ENCODE measurements around the gene SERPINB8.

Gene SERPINB8

GRCh38 chr18:63965716-63966330, 4.1 kb upstream of the SERPINB8 start:
- DNase-seq (ENCODE audit: low spot score): no peak

DNA sequence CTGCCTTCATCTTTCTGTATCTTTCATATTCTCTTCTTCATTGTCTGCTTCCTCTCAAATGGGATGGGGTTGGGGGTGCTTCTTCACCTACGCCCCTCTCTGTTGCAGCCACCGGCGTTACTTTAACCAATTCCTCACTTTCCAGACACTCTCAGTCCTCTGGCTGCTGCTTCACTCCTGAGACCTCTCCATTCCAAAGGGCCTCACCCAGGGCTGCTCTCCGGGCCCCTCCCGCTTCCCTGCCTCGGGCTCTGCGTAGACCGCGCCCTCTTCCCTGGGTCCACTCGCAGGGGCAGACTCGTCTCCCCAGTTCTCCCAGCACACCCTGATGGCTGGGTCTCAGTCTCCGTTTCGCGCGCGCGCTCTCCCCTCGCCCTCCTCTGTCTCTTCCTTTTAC, 926 bp downstream of the SERPINB8 start:
- DNase-seq (ENCODE audit: low spot score): peak; percentile 59

DNA sequence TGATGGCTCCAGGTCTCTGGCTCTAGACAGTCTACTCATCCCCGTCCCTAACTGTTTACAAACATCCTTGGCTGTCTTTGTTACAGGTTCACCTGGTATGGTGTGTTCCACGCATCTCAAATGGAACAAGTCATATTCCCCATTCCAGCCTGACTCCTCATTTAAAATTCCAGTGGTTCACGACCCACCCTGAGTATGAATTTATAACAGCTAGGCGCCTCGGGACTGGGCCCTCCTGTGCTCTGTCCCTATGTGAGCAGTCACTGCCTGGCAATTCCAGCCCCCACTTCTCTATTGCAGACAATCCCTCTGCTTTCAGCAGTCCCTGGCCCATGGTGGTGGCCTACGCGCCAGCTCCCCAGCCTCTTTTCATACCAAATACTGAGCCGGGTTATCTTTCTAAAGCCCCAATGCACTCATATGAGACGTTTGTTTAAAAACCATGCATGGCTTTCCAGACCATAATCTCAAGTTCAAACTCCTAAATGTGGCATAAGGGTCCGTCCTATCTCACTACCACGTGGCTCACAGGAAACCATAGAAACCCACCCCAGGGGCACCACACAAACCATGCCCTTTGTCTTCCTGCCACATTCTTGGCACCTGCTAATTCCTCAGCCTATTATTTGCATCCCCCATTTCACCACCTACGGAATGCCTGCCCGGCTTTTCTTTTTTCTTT, 1.6 kb downstream of the SERPINB8 start:
- DNase-seq (ENCODE audit: low spot score): peak; percentile 27

- DNase-seq (ENCODE audit: low spot score): no peak
These were observed 2.1 kb downstream of the SERPINB8 start for GRCh38 chr18:63972002-63972376.

- DNase-seq (ENCODE audit: low spot score): peak; percentile 32
These were observed 5.1 kb downstream of the SERPINB8 start for GRCh38 chr18:63974991-63975390.

DNA sequence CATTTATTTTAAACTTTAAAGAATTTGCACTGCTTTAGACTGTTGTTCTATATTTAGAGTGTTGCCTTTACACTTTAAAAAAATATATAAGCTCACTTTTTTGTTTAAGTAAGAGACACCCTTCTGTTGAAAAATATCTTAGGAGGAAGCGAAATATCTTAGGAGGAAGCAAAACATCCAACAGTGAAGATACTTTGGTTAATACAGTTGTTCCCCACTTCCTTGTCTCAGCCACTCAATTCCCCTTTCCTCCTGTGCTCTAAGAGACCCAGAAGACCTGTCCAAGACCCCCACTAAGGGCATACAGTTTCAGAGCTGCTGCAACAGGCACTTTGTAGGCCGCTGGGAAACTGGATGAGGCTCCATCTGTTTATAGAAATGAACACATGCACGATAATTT, 5.7 kb downstream of the SERPINB8 start:
- DNase-seq (ENCODE audit: low spot score): no peak

DNA sequence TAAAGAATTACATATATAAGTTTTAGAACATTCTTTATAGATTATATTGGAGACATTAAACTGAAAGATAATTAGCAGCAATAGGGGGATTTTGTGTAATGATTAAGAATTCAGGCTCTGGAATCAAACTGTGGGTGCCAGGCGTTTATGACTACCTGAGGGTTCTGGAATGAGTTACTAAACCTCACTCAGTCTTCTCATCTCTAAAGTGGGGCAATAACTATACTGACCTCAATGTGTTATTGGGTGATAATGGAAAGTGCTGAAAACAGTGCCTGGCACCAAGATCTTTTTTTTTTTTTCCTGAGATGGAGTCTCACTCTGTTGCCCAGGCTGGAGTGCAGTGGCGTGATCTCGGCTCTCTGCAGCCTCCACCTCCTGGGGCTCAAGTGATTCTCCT, 7.2 kb downstream of the SERPINB8 start:
- DNase-seq (ENCODE audit: low spot score): no peak

DNA sequence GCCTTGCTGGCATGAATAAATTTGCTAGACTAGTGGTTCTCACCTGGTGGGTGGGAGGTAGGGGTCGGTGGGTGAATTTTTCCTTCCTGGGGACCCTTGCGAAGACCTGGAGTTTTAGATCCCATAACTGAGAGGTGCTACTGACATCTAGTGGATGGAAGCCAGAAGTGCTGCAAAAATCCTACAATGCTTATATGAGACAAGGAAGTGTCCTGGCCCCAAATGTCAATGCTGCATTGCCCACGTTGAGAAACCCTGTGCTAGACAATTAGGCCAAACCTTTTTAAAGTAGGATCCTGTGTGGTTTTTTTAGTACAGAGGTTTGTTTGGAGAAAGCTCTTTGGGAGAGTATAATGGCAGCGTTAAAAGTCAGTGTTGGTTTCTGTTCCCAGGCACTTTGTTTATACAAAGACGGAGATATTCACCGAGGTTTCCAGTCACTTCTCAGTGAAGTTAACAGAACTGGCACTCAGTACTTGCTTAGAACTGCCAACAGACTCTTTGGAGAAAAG, 9.6 kb downstream of the SERPINB8 start:
- peak; percentile 71 for DNase-seq (ENCODE audit: low spot score)

DNA sequence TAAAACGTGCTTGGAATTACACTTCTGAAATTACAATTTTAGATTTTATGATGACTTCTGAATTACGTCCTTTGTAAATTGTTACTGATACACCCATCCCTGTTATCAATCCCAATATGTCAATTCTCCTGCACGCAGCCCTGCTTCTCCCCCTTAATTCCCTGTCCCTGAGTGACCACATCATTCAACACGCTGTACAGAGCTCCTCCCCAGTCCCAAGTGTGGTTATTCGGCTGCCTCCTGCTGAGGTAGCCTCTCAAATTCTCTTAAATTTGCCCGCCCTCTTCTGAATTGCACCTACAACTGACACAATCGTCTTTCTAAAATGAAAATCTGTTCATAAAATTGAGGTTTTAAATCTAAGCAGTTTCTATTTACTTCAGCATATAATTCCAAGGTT, 10.1 kb downstream of the SERPINB8 start:
- no peak for DNase-seq (ENCODE audit: low spot score)

DNA sequence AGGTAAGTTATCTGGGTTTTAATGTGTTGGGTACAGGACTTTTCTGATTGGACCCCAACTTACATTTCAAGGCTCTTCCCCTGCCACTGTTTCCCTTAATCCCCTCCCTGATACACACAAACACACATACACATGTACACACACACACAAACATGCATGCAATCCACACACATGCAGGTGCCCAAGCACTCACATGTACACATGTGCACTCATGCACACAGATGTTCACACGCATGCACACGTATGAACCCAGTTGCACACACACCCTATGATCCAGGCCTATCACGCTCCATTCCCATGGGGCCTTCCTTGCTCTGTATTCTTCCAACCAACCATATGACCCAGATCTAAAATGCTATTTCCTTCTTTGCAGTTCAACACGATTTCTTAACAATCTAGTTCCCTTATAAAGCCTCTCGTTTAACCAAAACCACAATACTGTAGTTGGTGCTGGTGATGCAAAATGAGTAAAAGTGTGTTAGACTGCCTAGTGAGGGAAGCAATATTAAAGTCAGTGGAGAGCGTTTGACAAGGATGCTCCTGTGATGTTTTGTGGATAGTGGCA, 11.1 kb downstream of the SERPINB8 start:
- DNase-seq (ENCODE audit: low spot score): no peak

- DNase-seq (ENCODE audit: low spot score): peak; percentile 8
These were observed 11.8 kb downstream of the SERPINB8 start for GRCh38 chr18:63981719-63982118.

- DNase-seq (ENCODE audit: low spot score): no peak
These were observed 12.5 kb downstream of the SERPINB8 start for GRCh38 chr18:63982361-63982760.

- no peak for DNase-seq (ENCODE audit: low spot score)
These were observed 17.0 kb downstream of the SERPINB8 start for GRCh38 chr18:63986885-63987284.

- no peak for DNase-seq (ENCODE audit: low spot score)
These were observed 17.9 kb downstream of the SERPINB8 start for GRCh38 chr18:63987743-63988142.

DNA sequence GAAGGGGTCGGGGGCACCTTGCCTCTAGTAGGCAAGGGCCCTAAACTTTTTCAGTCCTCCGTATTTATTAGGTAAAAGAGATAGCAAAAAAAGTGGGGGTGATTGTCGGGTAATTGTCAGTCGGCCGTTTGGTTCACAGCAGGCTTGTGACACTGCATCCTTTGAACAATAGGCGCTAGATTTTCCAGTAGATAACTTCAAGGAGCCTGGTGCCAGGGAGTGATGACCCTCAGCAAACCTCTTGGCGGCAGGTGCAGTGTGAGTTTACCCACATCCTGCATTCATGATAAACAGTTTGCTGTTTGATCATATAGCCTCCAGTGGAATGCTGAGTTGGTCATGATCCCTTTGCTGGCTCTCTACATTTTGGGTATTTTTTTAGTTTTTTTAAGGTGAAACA, 22.9 kb downstream of the SERPINB8 start:
- DNase-seq (ENCODE audit: low spot score): no peak

DNA sequence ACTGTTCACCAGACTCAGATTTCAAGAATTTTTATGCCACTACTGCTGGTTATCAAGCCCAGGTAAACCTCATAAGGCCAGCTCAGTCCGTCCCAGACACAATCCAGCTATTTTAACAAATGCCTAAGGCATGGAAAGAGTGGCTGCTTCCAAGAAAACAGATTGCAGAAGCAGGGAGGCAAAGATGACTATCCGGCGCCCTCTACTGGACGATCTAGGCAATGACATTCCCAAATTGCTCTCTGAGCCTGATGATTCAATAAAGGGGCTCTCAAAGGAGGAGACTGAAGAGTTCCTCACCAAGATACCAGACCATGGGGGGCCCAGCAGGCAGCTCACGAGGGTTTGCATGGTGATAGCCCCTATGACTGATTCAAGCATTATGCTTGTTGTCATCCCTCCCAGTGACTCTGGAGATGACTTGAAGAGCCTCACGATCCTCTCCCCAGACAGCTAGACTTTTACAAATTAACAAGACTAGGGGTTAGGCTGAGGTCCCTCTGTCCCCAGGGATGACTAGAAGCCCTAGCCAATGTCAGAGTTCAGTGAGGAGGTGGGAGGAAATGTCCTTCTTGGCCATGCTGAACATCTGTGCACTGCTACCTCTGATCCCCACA, 25.0 kb downstream of the SERPINB8 start:
- peak; percentile 33 for DNase-seq (ENCODE audit: low spot score)

DNA sequence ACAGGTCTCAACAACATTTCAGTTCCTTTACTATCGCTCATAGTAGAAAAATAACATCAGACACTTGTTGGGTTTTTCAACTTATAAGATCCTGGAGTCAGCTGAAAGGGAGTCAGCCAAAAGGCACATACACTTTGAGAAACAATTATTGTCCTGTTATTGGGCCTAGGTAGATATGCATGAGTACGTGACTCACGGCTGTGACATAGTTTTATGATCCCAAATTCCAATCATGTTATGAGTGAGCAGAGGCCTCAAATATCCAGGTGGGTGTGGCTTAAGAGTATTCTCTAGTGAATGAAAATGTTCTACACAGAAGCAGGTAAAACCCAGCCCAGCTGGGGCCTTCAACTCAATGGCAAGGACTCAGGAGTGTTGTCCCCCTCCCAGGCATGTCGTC, 27.2 kb downstream of the SERPINB8 start:
- peak; percentile 6 for DNase-seq (ENCODE audit: low spot score)

DNA sequence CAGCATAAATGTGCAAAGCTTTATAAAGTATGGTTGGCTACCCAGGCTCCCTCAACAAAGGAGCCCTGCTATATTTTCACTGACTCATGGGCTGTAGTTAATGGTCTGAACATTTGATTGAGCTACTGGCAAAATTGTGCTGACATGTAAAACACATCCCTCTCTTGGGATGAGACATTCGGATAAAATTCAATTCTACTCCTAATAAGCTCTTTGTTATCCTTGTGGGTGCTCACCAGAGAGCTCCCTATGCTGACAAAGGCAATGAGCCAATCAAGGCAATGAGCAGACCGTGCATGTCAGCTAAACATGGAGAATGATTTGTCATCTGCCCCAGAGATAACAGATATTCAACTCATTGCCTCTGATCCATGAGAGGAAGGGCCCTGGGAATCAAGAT, 27.7 kb downstream of the SERPINB8 start:
- DNase-seq (ENCODE audit: low spot score): peak; percentile 67

- no peak for DNase-seq (ENCODE audit: low spot score)
These were observed 30.0 kb downstream of the SERPINB8 start for GRCh38 chr18:63999871-64000270.

DNA sequence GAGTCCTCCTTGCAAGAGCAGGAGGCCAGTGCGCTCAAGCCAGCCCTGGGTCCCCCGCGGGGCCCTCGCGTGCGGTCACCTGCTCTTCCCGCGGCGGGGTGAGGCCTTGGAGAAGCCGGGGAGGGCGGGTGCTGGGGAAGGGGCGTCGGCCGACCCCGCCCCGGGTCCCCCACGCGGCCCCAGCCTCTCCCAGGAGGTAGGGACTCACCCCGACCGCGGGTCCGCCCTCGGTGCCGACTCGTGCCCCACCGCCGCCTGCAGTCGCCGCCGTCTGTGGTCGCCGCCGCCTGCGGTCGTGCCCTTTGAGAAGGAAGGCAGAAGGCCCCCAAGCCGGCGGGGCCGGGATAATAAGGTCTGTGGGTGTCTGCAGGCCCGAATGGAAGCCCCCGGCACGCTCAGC, 32.7 kb downstream of the SERPINB8 start:
- no peak for DNase-seq (ENCODE audit: low spot score)

DNA sequence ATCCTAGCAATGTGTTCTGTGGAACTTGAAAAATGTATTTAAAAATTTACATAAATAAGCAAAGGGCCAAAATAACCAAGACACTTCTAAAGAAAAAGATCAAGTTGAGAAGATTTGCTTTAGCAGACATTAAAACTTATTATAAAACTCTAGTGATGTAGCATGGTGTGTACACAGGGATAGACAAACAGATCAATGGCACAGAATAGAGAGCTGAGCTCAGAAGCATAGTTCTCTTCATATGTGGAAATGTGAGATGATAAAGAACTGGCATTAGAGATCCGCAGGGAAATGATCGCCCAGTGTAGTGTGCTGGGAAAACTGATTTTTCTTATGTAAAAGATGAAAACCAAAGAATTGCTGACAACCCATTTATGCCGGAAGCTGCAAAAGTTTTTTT, 39.4 kb downstream of the SERPINB8 start:
- DNase-seq (ENCODE audit: low spot score): no peak

DNA sequence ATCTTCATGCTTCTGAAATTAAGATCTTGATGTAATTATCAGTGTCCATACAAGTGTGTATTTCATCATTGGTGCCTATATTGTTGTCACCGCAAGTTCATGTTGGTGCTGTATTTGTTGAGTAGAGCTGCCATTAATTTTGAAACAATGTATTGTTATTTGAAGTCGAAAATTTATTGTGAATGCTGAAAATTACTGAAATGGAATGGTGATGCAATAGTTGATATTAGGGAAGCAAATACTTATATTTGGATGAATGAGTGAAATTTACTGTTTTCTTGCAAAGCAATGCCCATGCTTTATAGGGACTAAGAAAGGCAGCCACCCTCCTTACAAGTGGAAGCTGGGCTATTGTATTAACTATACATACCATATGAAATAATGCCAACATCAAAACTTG, 41.6 kb downstream of the SERPINB8 start:
- DNase-seq (ENCODE audit: low spot score): no peak

GRCh38 chr18:64017870-64018269, 48.0 kb downstream of the SERPINB8 start:
- DNase-seq (ENCODE audit: low spot score): peak; percentile 45
